Activated T-cell treated with anti-CD3 and anti-CD28 coated beads, Interleukin-2, amount 50 U/mL, for 4 hours (primary cell): ENCODE results near the gene ZNF764. TPM values are rescaled to one million over a fixed set of nuclear protein-coding genes. Genes with fewer than 3 reads are reported as not detected.

Experiments
- ATAC-seq, 2 donors: fragments of 200-7000 bp; cut with Tn5 transposase; one replicate each; pipeline ENCODE4 v1.10.0; 2021
- DNase-seq: peaks from one replicate; pipeline ENCODE4 v3.0.0-alpha.2; 2020
- H3K27me3 Mint-ChIP-seq: one replicate; pipeline ENCODE4 v1.8.0; 2021; ENCODE audit warnings: low read depth, mixed read lengths
- H3K36me3 Mint-ChIP-seq: one replicate; pipeline ENCODE4 v1.8.0; 2022; ENCODE audit warnings: mixed read lengths; ENCODE audit not compliant: insufficient read depth
- H3K4me1 Mint-ChIP-seq: one replicate; pipeline ENCODE4 v1.8.0; 2021; ENCODE audit warnings: low read depth, mixed read lengths
- H3K4me3 Mint-ChIP-seq: one replicate; pipeline ENCODE4 v1.8.0; 2021; ENCODE audit warnings: mild to moderate bottlenecking, moderate library complexity, mixed read lengths
- H3K9me3 Mint-ChIP-seq: one replicate; pipeline ENCODE4 v1.8.0; 2021; ENCODE audit warnings: mixed read lengths
- total RNA-seq, 3 donors: library from RNA; stranded (reverse); gene quantifications; one replicate each; pipeline ENCODE4 v1.2.1, GENCODE V29; 2021

Gene ZNF764
- total RNA-seq, 3 donors from 2014 or later = 21.2 to 23.4 (median 22.5) TPM

- Mint-ChIP-seq H3K4me3 (no peak overlapping the region), H3K9me3 (no peaks in the 10 kb centered on the region), H3K4me1 (peaks cover 3% of the 10 kb centered on the region), H3K27me3 (no peaks in the 10 kb centered on the region), H3K36me3 (peaks cover 24% of the 10 kb centered on the region)
- no peak for ATAC-seq
- no peak for DNase-seq
Observed at GRCh38 chr16:30521873-30522641, 36.1 kb downstream of the ZNF764 start.

GRCh38 chr16:30521476-30521872 lies 36.7 kb downstream of the ZNF764 start:
- no peak for ATAC-seq
- H3K9me3 Mint-ChIP-seq = no peaks in the 10 kb centered on the region
- DNase-seq = no peak
- H3K27me3 Mint-ChIP-seq = no peaks in the 10 kb centered on the region
- peaks cover 3% of the 10 kb centered on the region for H3K4me1 Mint-ChIP-seq
- peaks cover 27% of the 10 kb centered on the region for H3K36me3 Mint-ChIP-seq
- H3K4me3 Mint-ChIP-seq = no peak overlapping the region

DNA sequence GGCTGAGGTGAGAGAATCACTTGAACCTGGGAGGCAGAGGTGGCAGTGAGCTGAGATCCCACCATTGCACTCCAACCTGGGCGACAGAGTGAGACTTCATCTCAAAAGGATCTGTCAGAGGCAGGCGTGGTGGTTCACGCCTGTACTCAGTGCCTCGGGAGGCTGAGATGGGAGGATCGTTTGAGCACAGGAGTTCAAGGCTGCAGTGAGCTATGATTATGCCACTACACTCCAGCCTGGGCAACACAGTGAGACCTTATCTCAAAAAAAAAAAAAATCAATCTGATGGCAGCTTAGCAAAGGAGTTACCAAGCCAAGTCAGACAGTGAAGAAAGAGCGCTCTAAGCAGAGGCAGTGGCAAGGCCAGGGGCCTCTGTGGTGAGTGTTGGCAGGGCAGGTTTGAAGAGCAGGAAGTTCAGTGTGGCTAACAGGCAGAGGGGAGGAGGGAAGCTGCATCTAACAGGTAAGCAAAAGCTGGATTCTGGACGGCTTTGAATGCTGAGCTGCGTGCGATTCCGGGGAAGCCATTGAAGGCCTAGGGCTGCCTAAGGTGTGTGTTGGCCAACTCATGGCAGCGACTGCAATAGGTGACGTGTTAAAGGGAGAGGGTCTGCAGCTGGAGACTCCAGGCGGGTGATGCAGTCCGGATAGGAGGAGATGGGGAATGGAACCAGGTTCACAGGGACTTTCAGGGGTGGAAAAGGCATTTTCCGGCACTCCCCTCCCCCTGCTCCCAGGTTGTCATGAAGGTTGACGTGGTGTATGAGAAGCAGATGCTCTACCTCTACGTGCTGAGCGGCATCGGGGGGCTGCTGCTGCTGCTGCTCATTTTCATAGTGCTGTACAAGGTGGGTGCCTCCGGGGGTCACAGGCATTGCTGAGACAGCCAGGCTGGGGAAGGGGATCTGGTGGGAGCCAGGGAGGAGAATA lies 38.8 kb downstream of the ZNF764 start:
- H3K4me3 Mint-ChIP-seq = no peak overlapping the region
- ATAC-seq = peak in 1 of 2 donors; percentile 20
- H3K27me3 Mint-ChIP-seq = no peaks in the 10 kb centered on the region
- H3K36me3 Mint-ChIP-seq = peaks cover 36% of the 10 kb centered on the region
- H3K4me1 Mint-ChIP-seq = no peaks in the 10 kb centered on the region
- no peaks in the 10 kb centered on the region for H3K9me3 Mint-ChIP-seq
- no peak for DNase-seq

DNA sequence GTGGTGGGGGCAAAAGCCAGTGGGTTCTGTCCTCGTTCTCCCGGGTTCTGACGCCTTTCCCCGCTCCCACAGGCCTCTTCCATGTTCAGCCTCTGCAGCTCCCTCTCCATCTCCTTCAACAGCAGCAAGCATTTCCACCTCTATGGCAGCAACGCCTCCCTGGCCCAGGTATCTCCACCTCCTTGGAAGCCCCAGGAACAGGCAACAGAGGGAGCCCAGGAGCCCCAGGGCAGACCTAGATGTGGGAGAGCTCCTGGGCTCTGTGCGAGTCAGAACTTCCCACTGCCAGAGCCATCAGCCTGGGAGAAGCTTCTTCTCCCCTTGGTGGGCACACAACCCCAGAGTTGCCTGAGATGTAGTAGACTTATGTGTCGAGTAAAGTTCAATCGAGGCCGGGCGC lies 39.6 kb downstream of the ZNF764 start:
- H3K36me3 Mint-ChIP-seq = peaks cover 39% of the 10 kb centered on the region
- H3K27me3 Mint-ChIP-seq = no peaks in the 10 kb centered on the region
- ATAC-seq = no peak
- no peaks in the 10 kb centered on the region for H3K9me3 Mint-ChIP-seq
- H3K4me1 Mint-ChIP-seq = no peaks in the 10 kb centered on the region
- no peak for DNase-seq
- H3K4me3 Mint-ChIP-seq = no peak overlapping the region

GRCh38 chr16:30515275-30515674 lies 42.9 kb downstream of the ZNF764 start:
- Mint-ChIP-seq H3K4me1 (no peaks in the 10 kb centered on the region), H3K27me3 (no peaks in the 10 kb centered on the region), H3K36me3 (peaks cover 56% of the 10 kb centered on the region), H3K4me3 (no peak overlapping the region), H3K9me3 (no peaks in the 10 kb centered on the region)
- ATAC-seq = no peak
- no peak for DNase-seq

GRCh38 chr16:30511509-30511908 lies 46.7 kb downstream of the ZNF764 start:
- no peak overlapping the region for H3K4me3 Mint-ChIP-seq
- H3K9me3 Mint-ChIP-seq = no peaks in the 10 kb centered on the region
- H3K27me3 Mint-ChIP-seq = no peaks in the 10 kb centered on the region
- peaks cover 1% of the 10 kb centered on the region for H3K4me1 Mint-ChIP-seq
- peaks cover 45% of the 10 kb centered on the region for H3K36me3 Mint-ChIP-seq
- ATAC-seq (no peak), DNase-seq (no peak)

- Mint-ChIP-seq H3K4me3 (no peak overlapping the region), H3K9me3 (no peaks in the 10 kb centered on the region), H3K36me3 (peaks cover 41% of the 10 kb centered on the region), H3K4me1 (peaks cover 1% of the 10 kb centered on the region), H3K27me3 (no peaks in the 10 kb centered on the region)
- DNase-seq (no peak), ATAC-seq (no peak)
Observed at GRCh38 chr16:30510376-30510938, 47.7 kb downstream of the ZNF764 start.

GRCh38 chr16:30509081-30509765 lies 49.0 kb downstream of the ZNF764 start:
- Mint-ChIP-seq H3K27me3 (no peaks in the 10 kb centered on the region), H3K4me1 (peaks cover 1% of the 10 kb centered on the region), H3K36me3 (peaks cover 40% of the 10 kb centered on the region), H3K4me3 (no peak overlapping the region), H3K9me3 (no peaks in the 10 kb centered on the region)
- ATAC-seq = no peak
- no peak for DNase-seq

Other genes starting within 250 kb of the ZNF764 start
- gene CD2BP2, start 203.1 kb downstream of the ZNF764 start, total RNA-seq = 10 to 100 TPM; 95.2 to 97.2 (median 96.8) TPM
- gene TBC1D10B, start 187.9 kb downstream of the ZNF764 start, total RNA-seq = 10 to 100 TPM; 48.2 to 52.5 (median 49.6) TPM
- under 1 TPM in 1 of 3 donors, not detected in 2; 0.76 TPM for gene MYL11, start 183.6 kb downstream of the ZNF764 start, total RNA-seq
- gene SEPTIN1, start 175.8 kb downstream of the ZNF764 start, total RNA-seq = 100 to 1,000 TPM; 133 to 164 (median 152) TPM
- 10 to 100 TPM; 18.0 to 19.2 (median 18.1) TPM for gene ZNF48, start 163.0 kb downstream of the ZNF764 start, total RNA-seq
- gene ZNF771, start 150.8 kb downstream of the ZNF764 start, total RNA-seq = 1 to 10 TPM; 7.1 to 9.8 (median 9.4) TPM
- 100 to 1,000 TPM; 226 to 283 (median 250) TPM for gene DCTPP1, start 128.3 kb downstream of the ZNF764 start, total RNA-seq
- 10 to 100 TPM; 64.5 to 69.1 (median 67.1) TPM for gene SEPHS2, start 112.5 kb downstream of the ZNF764 start, total RNA-seq
- 100 to 1,000 TPM; 193 to 259 (median 220) TPM for gene ITGAL, start 85.6 kb downstream of the ZNF764 start, total RNA-seq
- 10 to 100 TPM in 2 of 3 donors, 1 to 10 TPM in 1; 9.1 to 10.7 (median 10.5) TPM for gene ZNF768, start 31.8 kb downstream of the ZNF764 start, total RNA-seq
- gene ZNF747, start 23.5 kb downstream of the ZNF764 start, total RNA-seq = 10 to 100 TPM; 14.2 to 15.4 (median 15.2) TPM
- gene ZNF688, start 13.3 kb upstream of the ZNF764 start, total RNA-seq = 1 to 10 TPM; 5.6 to 8.1 (median 7.4) TPM
- gene ZNF785, start 27.3 kb upstream of the ZNF764 start, total RNA-seq = 1 to 10 TPM; 4.7 to 9.5 (median 6.8) TPM
- 10 to 100 TPM; 15.4 to 16.9 (median 16.0) TPM for gene ZNF689, start 52.0 kb upstream of the ZNF764 start, total RNA-seq
- 10 to 100 TPM; 65.1 to 85.3 (median 71.0) TPM for gene PRR14, start 92.6 kb upstream of the ZNF764 start, total RNA-seq
- gene FBRS, start 100.1 kb upstream of the ZNF764 start, total RNA-seq = 100 to 1,000 TPM; 132 to 158 (median 137) TPM
- gene SRCAP, start 140.8 kb upstream of the ZNF764 start, total RNA-seq = 100 to 1,000 TPM in 1 of 3 donors, 10 to 100 TPM in 2; 86.3 to 100 (median 96.5) TPM
- 10 to 100 TPM; 31.1 to 34.5 (median 31.9) TPM for gene PHKG2, start 190.1 kb upstream of the ZNF764 start, total RNA-seq
- gene CFAP119, start 203.7 kb upstream of the ZNF764 start, total RNA-seq = 1 to 10 TPM; 2.8 to 4.7 (median 4.3) TPM
- 100 to 1,000 TPM; 111 to 115 (median 113) TPM for gene RNF40, start 203.9 kb upstream of the ZNF764 start, total RNA-seq
- 1 to 10 TPM; 5.3 to 7.0 (median 7.0) TPM for gene ZNF629, start 228.8 kb upstream of the ZNF764 start, total RNA-seq